ENCODE data around the gene GABRG3.
"Not testable (repeated sequence)": the region's sequence is repeated elsewhere in the genome, so short reads cannot be mapped to it uniquely, and the experiment has no call there.

Gene GABRG3

GRCh38 chr15:27175472-27176153 is 204.6 kb downstream of the GABRG3 start:
- no peak for DNase-seq (ENCODE audit: low read depth in 2 of 2)

- DNase-seq (ENCODE audit: low read depth in 2 of 2) = no peak
Observed at GRCh38 chr15:27176785-27177406, 205.9 kb downstream of the GABRG3 start.

GRCh38 chr15:27179789-27180188 is 208.8 kb downstream of the GABRG3 start:
- DNase-seq (ENCODE audit: low read depth in 2 of 2) = no peak

GRCh38 chr15:27182561-27183110 is 211.7 kb downstream of the GABRG3 start:
- DNase-seq (ENCODE audit: low read depth in 2 of 2) = no peak

GRCh38 chr15:27183201-27183600 is 212.2 kb downstream of the GABRG3 start:
- no peak for DNase-seq (ENCODE audit: low read depth in 2 of 2)

- DNase-seq (ENCODE audit: low read depth in 2 of 2) = not testable (repeated sequence)
Observed at GRCh38 chr15:27191515-27191914, 220.5 kb downstream of the GABRG3 start.

GRCh38 chr15:27196691-27197090 is 225.7 kb downstream of the GABRG3 start:
- DNase-seq (ENCODE audit: low read depth in 2 of 2) = no peak

GRCh38 chr15:27201425-27201824 is 230.4 kb downstream of the GABRG3 start:
- no peak for DNase-seq (ENCODE audit: low read depth in 2 of 2)

GRCh38 chr15:27210176-27210575 is 239.2 kb downstream of the GABRG3 start:
- DNase-seq (ENCODE audit: low read depth in 2 of 2) = no peak

GRCh38 chr15:27214032-27214431 is 243.1 kb downstream of the GABRG3 start:
- no peak for DNase-seq (ENCODE audit: low read depth in 2 of 2)

- no peak for DNase-seq (ENCODE audit: low read depth in 2 of 2)
Observed at GRCh38 chr15:27214961-27215360, 244.0 kb downstream of the GABRG3 start.

GRCh38 chr15:27218426-27218825 is 247.4 kb downstream of the GABRG3 start:
- DNase-seq (ENCODE audit: low read depth in 2 of 2) = no peak

GRCh38 chr15:27219636-27220035 is 248.7 kb downstream of the GABRG3 start:
- DNase-seq (ENCODE audit: low read depth in 2 of 2) = peak; percentile 30 to 40

- no peak for DNase-seq (ENCODE audit: low read depth in 2 of 2)
Observed at GRCh38 chr15:27220199-27220598, 249.2 kb downstream of the GABRG3 start.

- DNase-seq (ENCODE audit: low read depth in 2 of 2) = peak; percentile 39 to 42
Observed at GRCh38 chr15:27222479-27222878, 251.5 kb downstream of the GABRG3 start.

- no peak for DNase-seq (ENCODE audit: low read depth in 2 of 2)
Observed at GRCh38 chr15:27223179-27223578, 252.2 kb downstream of the GABRG3 start.

GRCh38 chr15:27231811-27232210 is 260.8 kb downstream of the GABRG3 start:
- DNase-seq (ENCODE audit: low read depth in 2 of 2) = no peak

- no peak for DNase-seq (ENCODE audit: low read depth in 2 of 2)
Observed at GRCh38 chr15:27232876-27233275, 261.9 kb downstream of the GABRG3 start.

- DNase-seq (ENCODE audit: low read depth in 2 of 2) = no peak
Observed at GRCh38 chr15:27234593-27234992, 263.6 kb downstream of the GABRG3 start.

GRCh38 chr15:27235161-27235560 is 264.2 kb downstream of the GABRG3 start:
- no peak for DNase-seq (ENCODE audit: low read depth in 2 of 2)

- DNase-seq (ENCODE audit: low read depth in 2 of 2) = peak in 1 of 2 experiments; percentile 18
Observed at GRCh38 chr15:27235681-27236080, 264.7 kb downstream of the GABRG3 start.

- no peak for DNase-seq (ENCODE audit: low read depth in 2 of 2)
Observed at GRCh38 chr15:27237319-27237939, 266.4 kb downstream of the GABRG3 start.

GRCh38 chr15:27238209-27238608 is 267.2 kb downstream of the GABRG3 start:
- no peak for DNase-seq (ENCODE audit: low read depth in 2 of 2)

Measured in fibroblast of skin of left quadriceps (primary cell).